GM10847 (cell line): ENCODE data around the gene CCDC40.

Source experiments
- POLR2A ChIP-seq: IDR thresholded peaks from 2 replicates; pipeline ENCODE4 v1.6.1; 2011; ENCODE audit not compliant: insufficient read length; ENCODE audit errors: extremely low read depth

The CCDC40 gene

GRCh38 chr17:80116276-80116920, 80.0 kb downstream of the CCDC40 start:
- no peak for TF ChIP-seq POLR2A

DNA sequence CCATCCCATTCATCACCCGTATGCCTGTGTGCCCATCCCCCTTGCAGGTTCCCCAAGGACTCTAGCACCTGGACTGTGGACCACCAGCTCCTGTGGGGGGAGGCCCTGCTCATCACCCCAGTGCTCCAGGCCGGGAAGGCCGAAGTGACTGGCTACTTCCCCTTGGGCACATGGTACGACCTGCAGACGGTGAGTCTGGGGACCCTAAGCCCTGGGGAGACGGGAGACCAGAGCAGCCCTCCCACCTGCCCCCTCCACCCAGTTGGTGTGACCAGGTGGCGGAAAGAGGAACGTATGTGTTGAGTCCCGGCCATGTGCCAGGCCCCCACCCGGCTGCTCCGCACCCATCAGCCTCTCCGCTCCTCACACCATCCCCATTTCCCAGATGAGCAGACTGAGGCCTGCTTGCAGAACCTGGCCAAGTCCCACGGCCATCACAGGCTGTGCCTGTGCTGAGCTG, 80.5 kb downstream of the CCDC40 start:
- TF ChIP-seq POLR2A, result no peak

DNA sequence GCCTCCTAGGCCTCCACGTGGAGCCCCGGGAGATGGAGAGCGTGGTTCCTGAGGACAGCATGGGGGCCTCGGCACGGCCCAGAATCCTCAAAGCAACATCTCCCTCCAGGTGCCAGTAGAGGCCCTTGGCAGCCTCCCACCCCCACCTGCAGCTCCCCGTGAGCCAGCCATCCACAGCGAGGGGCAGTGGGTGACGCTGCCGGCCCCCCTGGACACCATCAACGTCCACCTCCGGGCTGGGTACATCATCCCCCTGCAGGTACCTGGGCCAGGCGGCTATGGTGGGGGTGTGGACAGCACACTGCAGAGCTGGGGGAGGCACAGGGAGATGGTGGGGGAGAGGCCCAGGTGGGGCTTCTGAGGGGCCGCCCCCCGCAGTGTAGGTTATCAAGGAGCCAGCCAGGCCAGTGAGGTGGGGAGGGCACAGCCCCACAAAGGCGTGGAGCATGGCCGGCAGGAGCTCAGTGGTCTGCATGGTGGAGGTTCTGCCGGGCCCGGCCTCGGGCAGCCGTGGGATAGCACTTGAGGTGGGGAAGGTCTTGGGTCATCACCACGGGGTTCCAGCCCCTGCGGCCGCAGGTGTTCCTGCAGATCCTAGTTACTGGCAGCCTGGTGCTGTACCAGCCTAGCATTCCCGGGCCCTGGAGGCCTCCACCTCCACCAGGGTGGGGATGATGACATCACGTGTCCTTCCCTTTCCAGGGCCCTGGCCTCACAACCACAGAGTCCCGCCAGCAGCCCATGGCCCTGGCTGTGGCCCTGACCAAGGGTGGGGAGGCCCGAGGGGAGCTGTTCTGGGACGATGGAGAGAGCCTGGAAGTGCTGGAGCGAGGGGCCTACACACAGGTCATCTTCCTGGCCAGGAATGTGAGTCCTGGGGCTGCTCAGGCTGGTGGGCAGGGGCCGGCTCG, 81.3 kb downstream of the CCDC40 start:
- no peak for TF ChIP-seq POLR2A

DNA sequence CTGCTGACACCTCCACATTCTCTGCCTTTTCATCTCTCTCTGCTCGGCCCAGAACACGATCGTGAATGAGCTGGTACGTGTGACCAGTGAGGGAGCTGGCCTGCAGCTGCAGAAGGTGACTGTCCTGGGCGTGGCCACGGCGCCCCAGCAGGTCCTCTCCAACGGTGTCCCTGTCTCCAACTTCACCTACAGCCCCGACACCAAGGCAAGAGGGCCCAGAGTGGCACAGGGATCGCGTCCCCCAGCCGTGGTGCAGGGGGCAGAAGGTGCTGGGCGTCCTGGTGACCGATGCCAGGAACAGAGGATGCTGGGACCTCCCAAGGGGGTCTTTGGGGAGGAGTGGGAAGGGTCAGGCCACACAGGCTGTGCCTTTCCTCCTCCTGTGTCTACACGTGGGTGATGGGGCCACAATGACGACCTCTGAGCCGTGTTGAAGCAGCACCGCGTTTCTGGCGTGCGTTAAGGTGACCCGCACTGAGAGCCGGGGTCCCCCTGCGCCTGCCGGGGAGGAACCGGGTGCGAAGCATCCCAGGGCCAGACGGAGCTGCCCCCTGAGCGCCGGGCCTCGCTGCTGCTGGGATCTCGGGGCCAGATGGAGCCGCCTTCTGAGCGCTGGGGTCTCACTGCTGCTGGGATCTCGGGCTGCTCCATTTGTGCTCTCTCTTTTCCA, 82.3 kb downstream of the CCDC40 start:
- no peak for TF ChIP-seq POLR2A

GRCh38 chr17:80119271-80119791, 82.9 kb downstream of the CCDC40 start:
- TF ChIP-seq POLR2A, result no peak

DNA sequence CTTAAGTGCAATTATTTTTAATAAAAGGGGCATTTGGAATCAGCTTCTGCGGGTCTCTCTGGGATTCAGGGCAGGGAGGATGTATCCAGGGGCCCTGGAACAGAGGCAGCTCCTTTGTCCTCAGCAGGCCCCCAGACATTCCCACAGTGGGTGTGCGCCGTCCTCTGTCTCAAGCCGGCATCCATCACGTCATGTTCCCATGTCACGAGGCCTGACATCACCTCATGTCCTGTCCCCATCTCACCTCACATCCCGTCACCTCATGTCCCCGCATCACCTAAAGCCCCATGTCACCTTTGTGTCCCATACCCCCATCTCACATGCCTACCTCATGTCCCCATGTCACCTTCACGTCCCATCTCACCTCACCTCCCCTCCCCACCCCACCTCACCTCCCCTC, 83.4 kb downstream of the CCDC40 start:
- TF ChIP-seq POLR2A, result no peak

DNA sequence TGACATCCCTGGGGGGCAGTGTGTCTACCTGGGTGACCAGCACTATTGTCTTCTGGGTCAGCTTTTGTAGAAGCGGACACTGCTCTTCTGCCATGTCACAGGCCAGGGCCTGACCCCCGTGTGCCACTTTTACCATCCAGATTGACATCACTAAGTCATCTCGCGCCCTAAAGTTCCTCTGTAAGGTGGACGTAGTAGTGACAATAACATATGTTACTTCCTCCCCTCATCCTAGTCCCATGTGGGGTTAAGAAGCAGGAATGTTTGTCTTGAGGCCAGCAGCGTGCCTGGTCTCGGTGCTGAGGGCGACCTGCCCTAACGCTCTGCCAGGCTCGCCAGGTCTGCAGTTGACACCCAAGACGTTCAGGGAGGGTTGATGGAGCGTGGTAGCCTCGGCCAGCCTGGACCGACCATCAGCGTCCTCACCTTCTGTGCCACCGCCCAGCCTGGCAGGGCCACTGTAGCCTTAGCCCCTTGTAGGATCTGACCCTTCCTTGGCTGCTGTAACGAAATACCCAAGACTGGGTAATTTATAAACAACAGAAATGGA, 85.7 kb downstream of the CCDC40 start:
- TF ChIP-seq POLR2A, result no peak

GRCh38 chr17:80122926-80123505, 86.6 kb downstream of the CCDC40 start:
- no peak for TF ChIP-seq POLR2A

DNA sequence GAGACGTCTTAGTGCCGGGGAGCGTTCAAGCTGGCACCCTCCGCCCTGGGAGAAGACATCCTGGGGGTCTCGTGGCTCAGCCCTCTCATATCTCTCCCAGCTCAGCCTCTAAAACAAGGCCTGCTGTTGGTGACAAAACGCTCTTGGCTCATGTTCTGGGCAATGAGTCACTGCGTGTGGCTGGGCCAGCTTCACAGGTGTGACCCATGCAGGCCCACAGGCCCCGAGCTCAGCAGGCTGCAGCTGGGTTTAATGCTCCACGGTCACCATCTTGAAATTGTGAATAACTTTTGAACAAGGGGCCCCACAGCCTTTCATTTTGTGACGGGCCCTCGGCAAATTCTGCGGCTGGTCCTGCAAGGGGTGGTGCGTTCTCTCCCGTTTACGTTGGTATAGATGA, 87.3 kb downstream of the CCDC40 start:
- TF ChIP-seq POLR2A, result no peak

- no peak for TF ChIP-seq POLR2A
These were observed 88.0 kb downstream of the CCDC40 start for GRCh38 chr17:80124351-80124981.

- no peak for TF ChIP-seq POLR2A
These were observed 89.4 kb downstream of the CCDC40 start for GRCh38 chr17:80125656-80126448.

GRCh38 chr17:80126449-80126715, 89.9 kb downstream of the CCDC40 start:
- TF ChIP-seq POLR2A, result no peak

DNA sequence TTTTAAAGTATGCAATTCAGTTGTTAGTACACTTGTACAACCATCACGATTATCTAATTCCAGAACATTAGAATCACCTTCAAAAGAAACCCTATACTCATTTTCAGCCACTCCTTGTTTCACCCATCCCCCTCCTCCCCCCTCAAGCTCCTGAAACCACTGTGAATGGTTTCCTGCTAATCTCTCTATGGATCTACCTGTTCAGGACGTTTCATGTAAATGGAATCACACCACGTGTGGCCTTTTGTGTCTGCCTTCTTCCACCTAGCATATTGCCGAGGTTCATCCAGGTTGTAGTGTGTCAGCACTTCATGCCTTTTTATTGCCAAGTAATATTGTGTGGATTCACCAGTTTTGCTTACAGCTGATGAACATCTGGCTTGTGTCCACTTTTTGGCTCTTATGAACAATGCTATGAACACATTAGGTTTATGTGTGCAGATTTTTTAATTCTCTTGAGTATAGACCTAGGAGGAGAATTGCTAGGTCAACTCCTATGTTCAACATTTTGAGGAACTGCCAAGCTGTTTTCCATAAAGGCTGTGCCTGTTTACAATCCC, 92.6 kb downstream of the CCDC40 start:
- TF ChIP-seq POLR2A, result no peak

GRCh38 chr17:80130992-80131391, 94.5 kb downstream of the CCDC40 start:
- TF ChIP-seq POLR2A, result no peak
